Activated naive CD8-positive, alpha-beta T cell treated with anti-CD3 and anti-CD28 coated beads, Interleukin-2, amount 50 U/mL, for 16 hours (primary cell): ENCODE results near the gene PRRC2B.
"Not testable (repeated sequence)": the region's sequence is repeated elsewhere in the genome, so short reads cannot be mapped to it uniquely, and the experiment has no call there.

Source experiments
- DNase-seq: peaks from one replicate; pipeline ENCODE4 v3.0.0-alpha.2; 2020; ENCODE audit warnings: low read depth, low spot score

The PRRC2B gene

GRCh38 chr9:131485206-131485605 is 91.3 kb downstream of the PRRC2B start:
- DNase-seq, result no peak

GRCh38 chr9:131485728-131486422 is 92.0 kb downstream of the PRRC2B start:
- no peak for DNase-seq

GRCh38 chr9:131487001-131487400 is 93.1 kb downstream of the PRRC2B start:
- DNase-seq, result no peak

- DNase-seq, result no peak
Observed at GRCh38 chr9:131487621-131488031, 93.7 kb downstream of the PRRC2B start.

GRCh38 chr9:131490514-131490913 is 96.6 kb downstream of the PRRC2B start:
- no peak for DNase-seq

- no peak for DNase-seq
Observed at GRCh38 chr9:131491001-131491710, 97.3 kb downstream of the PRRC2B start.

GRCh38 chr9:131492070-131492469 is 98.2 kb downstream of the PRRC2B start:
- no peak for DNase-seq

- DNase-seq, result no peak
Observed at GRCh38 chr9:131494296-131494870, 100.5 kb downstream of the PRRC2B start.

GRCh38 chr9:131495785-131496184 is 101.9 kb downstream of the PRRC2B start:
- no peak for DNase-seq

- DNase-seq, result no peak
Observed at GRCh38 chr9:131496844-131497405, 103.0 kb downstream of the PRRC2B start.

GRCh38 chr9:131499254-131499767 is 105.4 kb downstream of the PRRC2B start:
- no peak for DNase-seq

- peak; percentile 28 for DNase-seq
Observed at GRCh38 chr9:131500377-131500776, 106.5 kb downstream of the PRRC2B start.

- DNase-seq, result no peak
Observed at GRCh38 chr9:131500939-131501541, 107.2 kb downstream of the PRRC2B start.

GRCh38 chr9:131502781-131503625 is 109.1 kb downstream of the PRRC2B start, which contains the start of gene POMT1:
Gene POMT1, plus strand, starts transcription at chr9:131502918. Its CDS starts 1,301 bp downstream, at chr9:131504219.
- DNase-seq, result peak; percentile 78

GRCh38 chr9:131503626-131504465 is 110.0 kb downstream of the PRRC2B start:
- peak; percentile 29 for DNase-seq

GRCh38 chr9:131505012-131505411 is 111.1 kb downstream of the PRRC2B start:
- no peak for DNase-seq

GRCh38 chr9:131511416-131511815 is 117.5 kb downstream of the PRRC2B start:
- no peak for DNase-seq

GRCh38 chr9:131511880-131512279 is 118.0 kb downstream of the PRRC2B start:
- no peak for DNase-seq

- no peak for DNase-seq
Observed at GRCh38 chr9:131513177-131513576, 119.3 kb downstream of the PRRC2B start.

- DNase-seq, result not testable (repeated sequence)
Observed at GRCh38 chr9:131515559-131516031, 121.7 kb downstream of the PRRC2B start.
